ENCODE data around the gene PBXIP1. TPM values are rescaled to one million over a fixed set of nuclear protein-coding genes. Genes with fewer than 3 reads are reported as not detected.

Gene PBXIP1
- total and polyA plus RNA-seq, 2 of the 13 experiments (the other 11 are each of a cell fraction or from before 2014, with no cell fraction given), result 16.3 to 31.9 TPM

DNA sequence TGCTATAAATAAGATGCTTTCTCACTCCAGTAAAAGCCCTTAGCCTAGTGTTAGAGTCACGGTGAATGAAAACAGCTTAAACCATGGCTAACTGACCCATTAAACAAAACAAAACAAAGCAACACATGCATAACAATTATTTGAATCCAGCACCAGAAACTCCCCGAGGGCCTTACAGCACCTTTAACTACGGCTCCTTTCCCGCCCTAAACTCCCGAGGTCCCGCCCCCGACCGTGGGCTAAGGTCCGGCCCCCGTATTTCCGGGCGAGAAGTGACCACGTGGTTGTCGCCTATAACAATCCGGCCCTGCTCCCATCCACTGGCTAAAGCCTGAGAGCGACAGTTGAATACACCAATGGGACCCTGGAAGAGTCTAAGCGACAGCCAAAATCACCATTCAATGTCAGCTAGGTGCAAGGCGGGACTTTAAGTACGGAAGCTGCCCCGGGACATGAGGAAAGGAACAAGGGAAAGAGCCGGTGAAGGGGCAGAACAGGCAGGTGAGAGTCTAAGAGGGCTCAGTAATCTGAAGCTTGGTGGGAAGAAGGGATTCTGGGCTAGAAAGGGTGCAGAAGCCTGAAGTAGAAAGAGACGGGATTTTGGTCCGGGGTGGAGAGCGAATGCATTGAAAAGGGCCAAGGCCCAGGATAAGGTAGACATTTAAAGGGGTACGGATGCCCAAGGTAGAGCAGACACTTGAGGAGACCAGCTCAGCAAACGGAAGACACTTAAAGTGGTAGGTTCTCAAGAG lies 27.2 kb upstream of the PBXIP1 start, which contains the start of gene FLAD1 (continued):
- TF ChIP-seq, protein P1, sequence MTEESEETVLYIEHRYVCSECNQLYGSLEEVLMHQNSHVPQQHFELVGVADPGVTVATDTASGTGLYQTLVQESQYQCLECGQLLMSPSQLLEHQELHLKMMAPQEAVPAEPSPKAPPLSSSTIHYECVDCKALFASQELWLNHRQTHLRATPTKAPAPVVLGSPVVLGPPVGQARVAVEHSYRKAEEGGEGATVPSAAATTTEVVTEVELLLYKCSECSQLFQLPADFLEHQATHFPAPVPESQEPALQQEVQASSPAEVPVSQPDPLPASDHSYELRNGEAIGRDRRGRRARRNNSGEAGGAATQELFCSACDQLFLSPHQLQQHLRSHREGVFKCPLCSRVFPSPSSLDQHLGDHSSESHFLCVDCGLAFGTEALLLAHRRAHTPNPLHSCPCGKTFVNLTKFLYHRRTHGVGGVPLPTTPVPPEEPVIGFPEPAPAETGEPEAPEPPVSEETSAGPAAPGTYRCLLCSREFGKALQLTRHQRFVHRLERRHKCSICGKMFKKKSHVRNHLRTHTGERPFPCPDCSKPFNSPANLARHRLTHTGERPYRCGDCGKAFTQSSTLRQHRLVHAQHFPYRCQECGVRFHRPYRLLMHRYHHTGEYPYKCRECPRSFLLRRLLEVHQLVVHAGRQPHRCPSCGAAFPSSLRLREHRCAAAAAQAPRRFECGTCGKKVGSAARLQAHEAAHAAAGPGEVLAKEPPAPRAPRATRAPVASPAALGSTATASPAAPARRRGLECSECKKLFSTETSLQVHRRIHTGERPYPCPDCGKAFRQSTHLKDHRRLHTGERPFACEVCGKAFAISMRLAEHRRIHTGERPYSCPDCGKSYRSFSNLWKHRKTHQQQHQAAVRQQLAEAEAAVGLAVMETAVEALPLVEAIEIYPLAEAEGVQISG (CRISPR knock-in tag; IDR thresholded peaks at IDR 0.05), result peak; percentile 48; the same call in 1 of the 2 replicates
- TF ChIP-seq SMAD1 (CRISPR knock-in tag; IDR thresholded peaks at IDR 0.05; ENCODE audit: borderline replicate concordance, low read depth), result no peak
- TF ChIP-seq, protein P2, sequence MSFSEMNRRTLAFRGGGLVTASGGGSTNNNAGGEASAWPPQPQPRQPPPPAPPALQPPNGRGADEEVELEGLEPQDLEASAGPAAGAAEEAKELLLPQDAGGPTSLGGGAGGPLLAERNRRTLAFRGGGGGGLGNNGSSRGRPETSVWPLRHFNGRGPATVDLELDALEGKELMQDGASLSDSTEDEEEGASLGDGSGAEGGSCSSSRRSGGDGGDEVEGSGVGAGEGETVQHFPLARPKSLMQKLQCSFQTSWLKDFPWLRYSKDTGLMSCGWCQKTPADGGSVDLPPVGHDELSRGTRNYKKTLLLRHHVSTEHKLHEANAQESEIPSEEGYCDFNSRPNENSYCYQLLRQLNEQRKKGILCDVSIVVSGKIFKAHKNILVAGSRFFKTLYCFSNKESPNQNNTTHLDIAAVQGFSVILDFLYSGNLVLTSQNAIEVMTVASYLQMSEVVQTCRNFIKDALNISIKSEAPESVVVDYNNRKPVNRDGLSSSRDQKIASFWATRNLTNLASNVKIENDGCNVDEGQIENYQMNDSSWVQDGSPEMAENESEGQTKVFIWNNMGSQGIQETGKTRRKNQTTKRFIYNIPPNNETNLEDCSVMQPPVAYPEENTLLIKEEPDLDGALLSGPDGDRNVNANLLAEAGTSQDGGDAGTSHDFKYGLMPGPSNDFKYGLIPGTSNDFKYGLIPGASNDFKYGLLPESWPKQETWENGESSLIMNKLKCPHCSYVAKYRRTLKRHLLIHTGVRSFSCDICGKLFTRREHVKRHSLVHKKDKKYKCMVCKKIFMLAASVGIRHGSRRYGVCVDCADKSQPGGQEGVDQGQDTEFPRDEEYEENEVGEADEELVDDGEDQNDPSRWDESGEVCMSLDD (CRISPR knock-in tag; IDR thresholded peaks at IDR 0.05; ENCODE audit: borderline replicate concordance), result no peak
- no peak for TF ChIP-seq ZNF670 (CRISPR knock-in tag; IDR thresholded peaks at IDR 0.05; ENCODE audit: borderline replicate concordance)
- TF ChIP-seq, protein P3, sequence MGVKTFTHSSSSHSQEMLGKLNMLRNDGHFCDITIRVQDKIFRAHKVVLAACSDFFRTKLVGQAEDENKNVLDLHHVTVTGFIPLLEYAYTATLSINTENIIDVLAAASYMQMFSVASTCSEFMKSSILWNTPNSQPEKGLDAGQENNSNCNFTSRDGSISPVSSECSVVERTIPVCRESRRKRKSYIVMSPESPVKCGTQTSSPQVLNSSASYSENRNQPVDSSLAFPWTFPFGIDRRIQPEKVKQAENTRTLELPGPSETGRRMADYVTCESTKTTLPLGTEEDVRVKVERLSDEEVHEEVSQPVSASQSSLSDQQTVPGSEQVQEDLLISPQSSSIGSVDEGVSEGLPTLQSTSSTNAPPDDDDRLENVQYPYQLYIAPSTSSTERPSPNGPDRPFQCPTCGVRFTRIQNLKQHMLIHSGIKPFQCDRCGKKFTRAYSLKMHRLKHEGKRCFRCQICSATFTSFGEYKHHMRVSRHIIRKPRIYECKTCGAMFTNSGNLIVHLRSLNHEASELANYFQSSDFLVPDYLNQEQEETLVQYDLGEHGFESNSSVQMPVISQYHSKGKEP (CRISPR knock-in tag; IDR thresholded peaks at IDR 0.05), result no peak
- no peak for TF ChIP-seq ZNF713 (CRISPR knock-in tag; IDR thresholded peaks at IDR 0.05)
- TF ChIP-seq, protein P4, sequence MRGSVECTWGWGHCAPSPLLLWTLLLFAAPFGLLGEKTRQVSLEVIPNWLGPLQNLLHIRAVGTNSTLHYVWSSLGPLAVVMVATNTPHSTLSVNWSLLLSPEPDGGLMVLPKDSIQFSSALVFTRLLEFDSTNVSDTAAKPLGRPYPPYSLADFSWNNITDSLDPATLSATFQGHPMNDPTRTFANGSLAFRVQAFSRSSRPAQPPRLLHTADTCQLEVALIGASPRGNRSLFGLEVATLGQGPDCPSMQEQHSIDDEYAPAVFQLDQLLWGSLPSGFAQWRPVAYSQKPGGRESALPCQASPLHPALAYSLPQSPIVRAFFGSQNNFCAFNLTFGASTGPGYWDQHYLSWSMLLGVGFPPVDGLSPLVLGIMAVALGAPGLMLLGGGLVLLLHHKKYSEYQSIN (CRISPR knock-in tag; IDR thresholded peaks at IDR 0.05; ENCODE audit: borderline replicate concordance), result no peak
- TF ChIP-seq, protein P5, sequence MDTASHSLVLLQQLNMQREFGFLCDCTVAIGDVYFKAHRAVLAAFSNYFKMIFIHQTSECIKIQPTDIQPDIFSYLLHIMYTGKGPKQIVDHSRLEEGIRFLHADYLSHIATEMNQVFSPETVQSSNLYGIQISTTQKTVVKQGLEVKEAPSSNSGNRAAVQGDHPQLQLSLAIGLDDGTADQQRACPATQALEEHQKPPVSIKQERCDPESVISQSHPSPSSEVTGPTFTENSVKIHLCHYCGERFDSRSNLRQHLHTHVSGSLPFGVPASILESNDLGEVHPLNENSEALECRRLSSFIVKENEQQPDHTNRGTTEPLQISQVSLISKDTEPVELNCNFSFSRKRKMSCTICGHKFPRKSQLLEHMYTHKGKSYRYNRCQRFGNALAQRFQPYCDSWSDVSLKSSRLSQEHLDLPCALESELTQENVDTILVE (CRISPR knock-in tag; IDR thresholded peaks at IDR 0.05), result peak; percentile 27; the same call in 1 of the 2 replicates
- no peak for TF ChIP-seq MBNL3 (CRISPR knock-in tag; conservative IDR thresholded peaks at IDR 0.05)
- no peak for TF ChIP-seq ZNF230 (CRISPR knock-in tag; IDR thresholded peaks at IDR 0.05)
- TF ChIP-seq HOXA5 (CRISPR knock-in tag; IDR thresholded peaks at IDR 0.05), result peak; percentile 34; the same call in 1 of the 2 replicates
